H1 (cell line): ENCODE measurements around the gene KLHDC7B. TPM values are rescaled to one million over a fixed set of nuclear protein-coding genes. Genes with fewer than 3 reads are reported as not detected.

Source experiments
- ASH2L ChIP-seq: fragments of 200-600, 300-600 bp; sonication (generic); IDR thresholded peaks from one replicate; pipeline ENCODE4 v1.7.1; 2017; ENCODE audit warnings: low read length
- SUZ12 ChIP-seq: fragments of 200-600 bp; sonication (generic); IDR thresholded peaks from 2 replicates; pipeline ENCODE4 v1.6.1; 2012; ENCODE audit warnings: mild to moderate bottlenecking, inconsistent platforms, low read length, moderate library complexity, mixed read lengths
- ZNF274 ChIP-seq: IDR thresholded peaks from 2 replicates; pipeline ENCODE4 v1.7.0; 2012; ENCODE audit warnings: low read length, borderline replicate concordance; ENCODE audit errors: extremely low read depth
- polyA plus RNA-seq, 7 experiments: library from polyadenylated mRNA; depleted of rRNA in 3 of 7; stranded (reverse) in 5 of 7; unstranded in 2 of 7; fragments of >200 nt in 5 of 7; fragments of 200-250 nt in 2 of 7; gene quantifications; 1 replicate in 5 of 7; 2 replicates in 1 of 7; 4 replicates in 1 of 7; pipeline versions ENCODE4 v1.2.1 to v1.2.3, GENCODE V29; 2011 to 2013; ENCODE audit warnings: missing spikeins in 2 of 7, mixed read lengths in 2 of 7
- total RNA-seq: library from RNA; stranded (reverse); fragmentation: NEBNext Ultra II Directional; extraction: Animal tissue kit (Norgen Biotek cat#: 25700); gene quantifications from 2 replicates; pipeline ENCODE4 v1.2.1, GENCODE V29; 2021

The KLHDC7B gene
- total and polyA plus RNA-seq, 2 of the 8 experiments (the other 6 are each of a cell fraction or from before 2014, with no cell fraction given) = not detected

- TF ChIP-seq ZNF274 = no peak
- no peak for TF ChIP-seq ASH2L
- TF ChIP-seq SUZ12 = no peak
Observed at GRCh38 chr22:50587407-50587806, 41.7 kb downstream of the KLHDC7B start (continued).
